Choroid plexus epithelial cell (primary cell): ENCODE measurements around the gene EAF2.

Source experiments
- DNase-seq: peaks from one replicate; pipeline ENCODE4 v3.0.0-alpha.2; 2010; ENCODE audit warnings: low read depth
- H3K4me3 ChIP-seq: 2 replicates; pipeline ENCODE4 v1.5.1; 2011; ENCODE audit warnings: low read depth, mild to moderate bottlenecking, control low read depth, low read length, moderate library complexity
- CTCF ChIP-seq: conservative IDR thresholded peaks from 2 replicates; pipeline ENCODE4 v1.5.1; 2011; ENCODE audit warnings: low read depth, mild to moderate bottlenecking, control low read depth, inconsistent platforms, low read length, moderate library complexity

EAF2 gene

GRCh38 chr3:121883507-121883906, 48.5 kb downstream of the EAF2 start:
- H3K4me3 ChIP-seq = no peak overlapping the region
- peak; percentile 68 for DNase-seq
- peak; percentile 56 for TF ChIP-seq CTCF

- peak; percentile 21 for DNase-seq
- TF ChIP-seq CTCF = no peak
- H3K4me3 ChIP-seq = no peak overlapping the region
Measured at GRCh38 chr3:121885386-121885785, 50.4 kb downstream of the EAF2 start.

GRCh38 chr3:121894301-121894990, 59.4 kb downstream of the EAF2 start, which contains the start of gene SLC15A2:
SLC15A2 (plus strand) TSS chr3:121894401; CDS start chr3:121894477, 76 bp downstream.
- no peak within 1 kb of the TSS for H3K4me3 ChIP-seq
- DNase-seq = peak; percentile 24
- no peak for TF ChIP-seq CTCF

- no peak for DNase-seq
- H3K4me3 ChIP-seq = no peak overlapping the region
- no peak for TF ChIP-seq CTCF
Measured at GRCh38 chr3:121895121-121895520, 60.1 kb downstream of the EAF2 start.

GRCh38 chr3:121895736-121896135, 60.7 kb downstream of the EAF2 start:
- no peak for DNase-seq
- TF ChIP-seq CTCF = no peak
- H3K4me3 ChIP-seq = no peak overlapping the region

GRCh38 chr3:121896823-121897222, 61.8 kb downstream of the EAF2 start:
- TF ChIP-seq CTCF = no peak
- no peak for DNase-seq
- H3K4me3 ChIP-seq = no peak overlapping the region

GRCh38 chr3:121897296-121897695, 62.3 kb downstream of the EAF2 start:
- no peak for TF ChIP-seq CTCF
- H3K4me3 ChIP-seq = no peak overlapping the region
- no peak for DNase-seq
